Right lobe of liver (tissue), 6 donors: ENCODE data around the gene BCAR3. TPM values are rescaled to one million over a fixed set of nuclear protein-coding genes. Genes with fewer than 3 reads are reported as not detected.

Experiments used
- ATAC-seq, 4 donors: fragments of 200-7000 bp; cut with Tn5 transposase; one replicate each; pipeline ENCODE4 v1.9.1; 2020; ENCODE audit warnings: mild to moderate bottlenecking in 4 of 4, moderate library complexity in 4 of 4
- DNase-seq, 3 donors: peaks; one replicate each; pipeline ENCODE4 v3.0.0-alpha.2; 2020
- H3K27ac ChIP-seq, 3 donors: fragments of 200-600 bp; one replicate each; pipeline ENCODE4 v1.8.0; 2022
- H3K27me3 ChIP-seq, 2 donors: fragments of 200-600 bp; one replicate each; pipeline ENCODE4 v1.8.0; 2022
- H3K36me3 ChIP-seq, 4 donors: fragments of 200-600 bp; sonication (generic) in 1 of 4; one replicate each; pipeline versions ENCODE4 v1.5.1 to v1.8.0; 2017 to 2022; ENCODE audit warnings: control low read depth in 1 of 4
- H3K4me1 ChIP-seq, 4 donors: fragments of 200-600 bp; sonication (generic) in 1 of 4; one replicate each; pipeline versions ENCODE4 v1.5.1 to v1.8.0; 2017 to 2022; ENCODE audit warnings: control low read depth in 1 of 4
- H3K4me3 ChIP-seq, 3 donors: fragments of 200-600 bp; one replicate each; pipeline ENCODE4 v1.8.0; 2022
- H3K9me3 ChIP-seq, 4 donors: fragments of 200-600 bp; sonication (generic) in 1 of 4; one replicate each; pipeline versions ENCODE4 v1.5.1 to v1.8.0; 2017 to 2022; ENCODE audit warnings: control low read depth in 1 of 4
- POLR2A ChIP-seq: fragments of 450-650 bp; IDR thresholded peaks from one replicate; pipeline ENCODE4 v1.6.1; 2017; ENCODE audit warnings: antibody characterized with exemption, mild to moderate bottlenecking
- WGBS: methylation state at CpG from one replicate; pipeline ENCODE4 v1.1.6; 2018; ENCODE audit warnings: low coverage, low lambda C conversion rate; ENCODE audit not compliant: insufficient coverage; ENCODE audit errors: missing lambda C conversion rate; 5-methylcytosine and 5-hydroxymethylcytosine counted together
- intact Hi-C, 2 donors: fragments of 100-400 bp; cut with DNase I; formaldehyde crosslinking; loops; one replicate each; pipeline versions ENCODE4 v1.11.2 to v1.14.1; 2022
- total RNA-seq, 6 experiments: library from RNA; depleted of rRNA in 2 of 6; stranded (reverse); fragments of >200 nt in 2 of 6; fragmentation: NEBNext Ultra II Directional in 3 of 6; extraction: Animal tissue kit (Norgen Biotek cat#: 25700) in 3 of 6; gene quantifications; one replicate each; pipeline versions ENCODE4 v1.1.0 to v1.2.4, GENCODE V29; 2016 to 2023
- TF ChIP-seq, protein P1 (sequence below), 4 donors: fragments of 200-600 bp in 3 of 4; fragments of 450-650 bp in 1 of 4; IDR thresholded peaks; one replicate each; pipeline versions ENCODE4 v1.5.1 to v1.8.0; 2016 to 2022; ENCODE audit warnings: antibody characterized with exemption in 4 of 4, mild to moderate bottlenecking in 2 of 4
- donor health status: DM: no; HTN: yes; CAD: no.
- donor health status: DM: no; HTN: no; CAD: no.
- donor health status: DM: no; HTN: no; CAD: no.
- donor health status: DM: no; HTN: yes; CAD: no.
- donor health status: DM: no; HTN: yes; CAD: no.

BCAR3 gene
- total RNA-seq, 6 experiments from 2014 or later: 7.6 to 19.8 (median 12.9) TPM

DNA sequence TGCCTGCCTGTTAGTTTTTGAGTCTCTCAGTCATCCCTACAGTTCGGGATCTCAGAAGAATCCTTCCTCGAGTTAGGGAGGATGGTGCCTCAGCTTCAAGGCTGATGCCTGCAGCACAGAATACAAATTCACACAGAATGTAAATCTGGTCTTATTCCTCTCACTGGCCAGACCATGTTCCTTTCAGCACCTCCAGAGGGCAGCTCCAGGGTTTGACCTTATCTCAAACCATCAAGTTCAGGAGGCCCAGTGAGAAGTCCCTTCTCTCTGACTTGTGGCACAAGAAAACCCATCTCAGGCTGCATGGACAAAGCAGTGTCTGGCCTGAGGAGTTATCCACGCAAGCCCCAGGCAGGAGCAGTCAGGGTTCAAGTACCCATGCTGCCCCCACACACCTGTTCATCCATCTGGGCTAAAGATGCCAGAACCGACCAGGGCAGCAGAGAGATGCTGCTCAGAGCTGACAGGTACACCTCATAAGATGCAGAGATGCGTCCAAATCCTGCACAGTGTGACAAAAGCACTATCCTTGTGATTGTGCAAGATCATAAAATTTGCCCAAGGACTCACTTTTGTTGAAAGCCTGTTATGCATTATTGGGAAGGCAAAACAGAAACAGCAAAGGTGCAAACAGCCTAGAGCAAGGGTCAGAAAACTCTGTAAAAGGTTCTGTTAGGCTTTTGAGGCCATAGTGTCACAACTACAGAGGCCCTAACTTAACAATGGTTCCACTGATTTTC is 49.8 kb downstream of the BCAR3 start:
- no peak for TF ChIP-seq POLR2A
- TF ChIP-seq, protein P1, sequence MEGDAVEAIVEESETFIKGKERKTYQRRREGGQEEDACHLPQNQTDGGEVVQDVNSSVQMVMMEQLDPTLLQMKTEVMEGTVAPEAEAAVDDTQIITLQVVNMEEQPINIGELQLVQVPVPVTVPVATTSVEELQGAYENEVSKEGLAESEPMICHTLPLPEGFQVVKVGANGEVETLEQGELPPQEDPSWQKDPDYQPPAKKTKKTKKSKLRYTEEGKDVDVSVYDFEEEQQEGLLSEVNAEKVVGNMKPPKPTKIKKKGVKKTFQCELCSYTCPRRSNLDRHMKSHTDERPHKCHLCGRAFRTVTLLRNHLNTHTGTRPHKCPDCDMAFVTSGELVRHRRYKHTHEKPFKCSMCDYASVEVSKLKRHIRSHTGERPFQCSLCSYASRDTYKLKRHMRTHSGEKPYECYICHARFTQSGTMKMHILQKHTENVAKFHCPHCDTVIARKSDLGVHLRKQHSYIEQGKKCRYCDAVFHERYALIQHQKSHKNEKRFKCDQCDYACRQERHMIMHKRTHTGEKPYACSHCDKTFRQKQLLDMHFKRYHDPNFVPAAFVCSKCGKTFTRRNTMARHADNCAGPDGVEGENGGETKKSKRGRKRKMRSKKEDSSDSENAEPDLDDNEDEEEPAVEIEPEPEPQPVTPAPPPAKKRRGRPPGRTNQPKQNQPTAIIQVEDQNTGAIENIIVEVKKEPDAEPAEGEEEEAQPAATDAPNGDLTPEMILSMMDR (IDR thresholded peaks at IDR 0.05): peak; percentile 24 to 36 (median 30)
- 68% methylated on average over 4 of the region's 5 CpGs for WGBS
- Histone ChIP-seq H3K4me3 (no peak overlapping the region), H3K9me3 (no peaks in the 10 kb centered on the region), H3K36me3 (no peaks in the 10 kb centered on the region), H3K4me1 (no peaks in the 10 kb centered on the region), H3K27me3 (no peaks in the 10 kb centered on the region), H3K27ac (no peak overlapping the region)
- intact Hi-C loops: loop anchor here (5.0 kb wide), 1 partner anchor 181 kb away; no protein-coding TSS in a partner anchor
- ATAC-seq (peak in 3 of 4 donors; percentile 28 to 57 (median 46)), DNase-seq (no peak)

DNA sequence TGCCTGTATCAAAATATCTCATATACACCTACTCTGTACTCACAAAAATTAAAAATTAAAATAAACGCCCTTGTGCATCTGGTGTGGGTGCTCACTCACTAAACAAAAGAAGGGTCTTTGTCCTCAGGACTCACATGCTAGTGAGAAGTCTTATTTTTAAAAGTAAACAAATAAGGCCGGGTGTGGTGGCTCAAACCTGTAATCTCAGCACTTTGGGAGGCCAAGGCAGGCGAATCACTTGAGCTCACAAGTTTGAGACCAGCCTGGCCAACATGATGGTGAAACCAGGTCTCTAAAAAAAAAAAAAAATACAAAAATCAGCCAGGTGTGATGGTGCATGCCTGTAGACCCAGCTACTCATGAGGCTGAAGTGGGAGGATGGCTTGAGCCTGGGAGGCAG is 51.5 kb downstream of the BCAR3 start:
- DNase-seq (no peak), ATAC-seq (no peak)
- no peak overlapping the region for H3K27ac ChIP-seq

DNA sequence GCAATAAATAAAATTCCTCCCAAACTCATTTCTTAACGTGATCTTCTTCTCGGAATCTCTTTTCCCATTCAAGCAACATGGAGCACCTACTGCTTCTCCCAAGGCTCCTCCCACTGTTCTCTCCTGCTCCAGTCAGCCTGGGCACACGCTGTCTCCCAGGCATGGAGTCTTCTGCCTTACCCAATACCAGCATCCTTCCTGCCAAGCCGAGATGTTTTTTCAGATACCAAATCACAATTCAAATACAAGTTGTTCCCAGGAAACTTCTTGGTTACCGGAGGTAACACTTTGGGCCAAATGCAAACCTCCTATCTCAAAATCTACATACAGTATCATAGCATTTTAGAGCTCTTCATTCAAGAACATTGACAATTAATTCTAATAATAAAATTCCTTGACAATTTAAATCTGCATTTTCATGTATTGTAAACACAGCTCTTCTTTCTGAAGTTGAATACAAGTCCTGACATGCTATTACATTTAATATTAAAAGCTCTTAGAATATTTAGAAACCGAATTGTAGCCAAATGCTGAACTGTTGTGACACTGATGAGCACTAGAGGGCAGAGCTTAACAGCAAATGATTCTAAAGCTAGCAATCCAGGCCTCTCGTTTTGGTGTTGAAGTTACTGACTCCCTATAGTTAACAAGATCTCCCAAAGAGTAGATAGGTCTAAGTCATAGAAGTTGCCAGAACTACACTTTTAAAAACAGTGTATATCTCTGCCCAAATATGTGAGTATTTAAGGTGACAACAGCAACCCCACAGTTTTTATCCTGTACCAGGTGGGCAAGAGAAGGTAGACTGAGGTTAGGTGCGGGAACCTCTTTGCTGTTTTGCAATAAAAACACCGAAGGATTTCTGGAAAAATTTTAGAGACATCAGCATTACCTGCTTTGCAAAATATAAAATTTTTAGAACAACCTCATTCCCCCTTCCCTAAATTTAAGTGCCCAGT is 52.3 kb downstream of the BCAR3 start:
- WGBS: 38% methylated on average over 9 of the region's 9 CpGs
- no peaks in the 10 kb centered on the region for H3K27me3 ChIP-seq
- ATAC-seq (peak; percentile 91 to 95 (median 94)), DNase-seq (peak in 1 of 3 donors; percentile 51)
- no peaks in the 10 kb centered on the region for H3K9me3 ChIP-seq
- intact Hi-C loops: loop anchor here (5.0 kb wide), 1 partner anchor 183 kb away; no protein-coding TSS in a partner anchor
- H3K27ac ChIP-seq: no peak overlapping the region
- H3K4me3 ChIP-seq: no peak overlapping the region
- no peaks in the 10 kb centered on the region for H3K36me3 ChIP-seq
- no peaks in the 10 kb centered on the region for H3K4me1 ChIP-seq
- TF ChIP-seq, protein P1 (IDR thresholded peaks at IDR 0.05): peak; percentile 76 to 93 (median 79)
- TF ChIP-seq POLR2A: no peak

More for the DNA sequence above, 51.5 kb downstream of the BCAR3 start:
- intact Hi-C loops: loop anchor here (5.0 kb wide), 1 partner anchor 182 kb away; no protein-coding TSS in a partner anchor
- H3K27me3 ChIP-seq: no peaks in the 10 kb centered on the region
- TF ChIP-seq, protein P1 (IDR thresholded peaks at IDR 0.05): no peak
- TF ChIP-seq POLR2A: no peak
- no peaks in the 10 kb centered on the region for H3K9me3 ChIP-seq
- WGBS: 64% methylated on average over 2 of the region's 3 CpGs
- H3K4me1 ChIP-seq: no peaks in the 10 kb centered on the region
- H3K4me3 ChIP-seq: no peak overlapping the region
- H3K36me3 ChIP-seq: no peaks in the 10 kb centered on the region

DNA sequence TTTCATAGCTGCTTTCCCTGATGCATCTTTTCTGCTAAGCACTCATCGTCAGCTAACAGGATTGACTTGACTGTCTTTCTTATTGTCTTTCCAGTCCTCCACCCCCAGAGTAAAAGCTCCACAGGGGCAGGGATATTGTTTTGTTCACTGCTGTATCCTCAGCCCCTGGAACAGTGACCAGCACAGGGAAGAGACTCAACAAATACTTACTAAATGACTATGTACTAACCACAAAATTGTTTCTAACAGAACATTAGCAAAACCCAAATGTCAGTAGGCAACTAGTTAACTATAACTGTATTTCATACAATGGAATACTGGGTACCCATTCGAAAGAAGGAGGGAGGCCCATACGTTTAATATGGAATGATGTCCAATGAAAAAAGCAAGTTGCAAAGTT is 53.0 kb downstream of the BCAR3 start:
- WGBS: 91% methylated on average over 3 of the region's 3 CpGs
- H3K9me3 ChIP-seq: no peaks in the 10 kb centered on the region
- no peak for ATAC-seq
- H3K4me3 ChIP-seq: no peak overlapping the region
- no peaks in the 10 kb centered on the region for H3K4me1 ChIP-seq
- intact Hi-C loops: no loop called here
- no peak for TF ChIP-seq POLR2A
- TF ChIP-seq, protein P1 (IDR thresholded peaks at IDR 0.05): no peak
- H3K27me3 ChIP-seq: no peaks in the 10 kb centered on the region
- no peaks in the 10 kb centered on the region for H3K36me3 ChIP-seq
- no peak for DNase-seq
- no peak overlapping the region for H3K27ac ChIP-seq
